Cerebellar nuclear complex (tissue), 1 donor: ENCODE results near the gene CTNND2.

ENCODE experiments used
- DNase-seq, 2 experiments: peaks; one replicate each; lab custom pipeline; 2025; lab: John Stamatoyannopoulos, UW

Gene CTNND2

DNA sequence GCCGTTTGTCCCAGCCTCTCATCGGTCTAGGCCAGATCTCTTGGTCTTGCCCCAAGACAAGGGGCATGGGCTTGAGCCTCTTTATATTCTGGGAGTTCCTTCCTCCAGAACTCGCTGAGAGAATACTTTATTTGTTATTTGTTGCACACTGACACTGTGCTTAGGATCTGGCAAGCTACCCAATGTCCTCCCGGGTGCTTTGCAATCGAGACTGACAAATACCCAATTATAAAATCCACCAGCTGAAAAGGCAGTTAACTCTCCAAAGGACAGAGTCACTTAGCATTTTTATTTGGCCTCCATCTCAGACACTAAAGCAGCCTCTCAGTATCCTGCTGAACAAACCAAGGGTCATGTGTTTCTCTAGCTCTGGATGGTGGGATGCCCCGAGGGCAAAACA, 643.0 kb downstream of the CTNND2 start:
- DNase-seq = no peak

DNA sequence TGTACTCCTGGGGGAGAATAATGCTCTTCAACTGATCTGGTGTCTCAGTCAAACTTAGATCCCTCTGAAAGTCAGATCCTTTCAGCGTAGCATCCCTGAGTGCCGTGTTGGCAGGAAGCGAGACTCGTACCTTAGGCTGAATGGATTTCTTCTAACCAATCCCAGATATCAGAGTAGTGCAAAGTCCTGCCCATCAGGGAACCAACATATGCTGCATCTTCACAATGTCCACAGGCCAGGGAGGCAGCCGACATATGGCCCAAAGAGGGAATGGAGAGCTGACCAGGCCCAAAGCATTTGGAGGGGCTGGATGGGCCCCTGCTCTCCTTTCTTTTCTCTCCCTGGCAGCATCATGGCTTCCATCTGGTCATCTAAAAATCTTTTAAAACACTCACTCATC, 646.2 kb downstream of the CTNND2 start:
- DNase-seq = no peak

GRCh38 chr5:11252523-11252922, 651.7 kb downstream of the CTNND2 start:
- DNase-seq = no peak

- no peak for DNase-seq
Observed at GRCh38 chr5:11252075-11252474, 652.2 kb downstream of the CTNND2 start.

DNA sequence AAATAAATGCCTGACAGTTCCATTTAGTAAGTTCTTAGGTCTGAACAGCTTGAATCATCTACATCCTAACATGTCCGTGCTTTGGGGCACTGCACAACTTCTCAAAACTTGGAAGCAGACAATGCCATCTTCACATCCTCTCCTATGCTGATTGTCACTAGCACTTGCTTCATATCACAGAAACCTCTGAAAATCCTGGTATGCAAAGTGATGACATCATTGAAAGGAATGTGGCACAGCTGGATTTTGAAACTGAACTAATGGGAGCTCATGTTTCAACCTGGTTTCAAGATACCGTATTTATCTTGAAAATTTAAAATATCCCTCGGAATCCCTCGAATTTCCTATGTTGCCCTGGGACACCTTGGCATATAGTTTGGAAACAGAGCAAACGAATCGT, 653.0 kb downstream of the CTNND2 start:
- no peak for DNase-seq

DNA sequence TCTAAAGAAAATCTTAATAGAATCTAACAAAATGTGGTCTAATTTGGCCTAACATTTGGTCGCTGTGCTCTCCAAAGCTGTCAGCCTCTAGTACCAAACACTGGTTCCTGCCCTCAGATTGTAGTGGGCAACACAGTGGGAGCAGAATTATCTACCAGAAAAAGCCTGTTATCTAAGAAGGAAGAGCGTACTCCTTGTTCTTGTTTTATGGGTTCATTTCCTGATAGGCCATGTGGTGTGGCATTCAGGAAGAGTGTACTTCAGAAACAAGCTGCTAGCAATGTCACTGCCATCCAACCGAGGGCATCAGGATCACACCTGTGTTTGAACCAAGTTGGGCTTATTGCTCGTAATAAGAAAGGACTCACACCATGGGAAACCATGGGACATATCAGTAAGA, 655.3 kb downstream of the CTNND2 start:
- no peak for DNase-seq

DNA sequence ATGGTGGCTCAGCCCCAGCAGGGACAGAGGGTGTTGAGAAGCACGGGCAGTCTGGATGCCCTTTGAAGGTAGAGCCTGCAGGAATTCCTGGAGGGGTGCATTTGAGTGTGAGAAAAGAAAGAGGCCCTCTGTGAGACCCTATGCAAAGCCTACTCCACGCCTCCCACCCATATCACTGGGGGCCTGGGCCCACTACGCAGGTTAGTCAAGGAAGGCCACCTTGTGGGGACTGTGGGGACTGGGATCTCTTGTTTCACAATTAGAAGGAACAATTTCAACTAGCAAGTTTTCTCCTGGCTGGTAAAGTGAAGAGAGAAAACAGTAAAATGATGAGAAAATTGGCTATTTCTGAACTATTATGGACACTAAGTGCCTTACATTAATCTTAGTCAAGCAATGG, 657.0 kb downstream of the CTNND2 start:
- no peak for DNase-seq

- DNase-seq = no peak
Observed at GRCh38 chr5:11240293-11241190, 663.7 kb downstream of the CTNND2 start.

DNA sequence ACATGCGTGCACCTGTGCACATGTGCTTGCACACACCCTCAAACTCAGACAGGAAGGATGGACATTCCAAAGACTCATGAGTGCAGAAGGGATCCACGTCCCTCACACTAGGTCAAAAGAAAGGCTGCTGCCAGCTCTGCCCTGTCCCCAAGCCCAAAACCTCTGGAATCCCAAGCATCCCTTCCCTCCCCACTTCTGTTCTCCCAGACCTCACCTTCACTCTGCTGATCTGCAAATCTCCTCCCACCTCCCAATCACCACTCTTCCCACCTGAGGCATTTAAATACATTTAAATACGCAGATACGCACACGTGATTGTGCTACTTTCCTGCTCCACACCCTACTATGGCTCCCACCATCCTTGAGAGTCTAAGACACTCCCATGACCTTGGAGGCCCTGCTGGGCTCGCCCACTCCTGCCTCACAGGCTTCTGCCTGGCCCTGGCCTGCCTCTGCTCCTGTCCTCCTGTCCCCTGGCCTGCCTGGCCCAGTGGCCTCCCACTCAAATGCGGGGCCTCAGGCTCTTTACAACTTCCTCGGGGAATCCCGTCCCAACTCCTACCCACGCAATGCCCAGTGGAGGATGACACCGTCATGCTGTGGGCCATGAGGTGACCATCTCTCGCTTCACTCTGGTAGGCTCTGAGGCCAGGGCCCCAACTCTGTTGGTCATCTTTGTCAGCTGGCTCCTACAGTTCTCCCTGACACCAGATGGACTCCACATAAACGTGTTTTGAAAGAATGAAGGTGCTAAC, 664.8 kb downstream of the CTNND2 start:
- no peak for DNase-seq

GRCh38 chr5:11234501-11234911, 669.7 kb downstream of the CTNND2 start:
- DNase-seq = no peak

DNA sequence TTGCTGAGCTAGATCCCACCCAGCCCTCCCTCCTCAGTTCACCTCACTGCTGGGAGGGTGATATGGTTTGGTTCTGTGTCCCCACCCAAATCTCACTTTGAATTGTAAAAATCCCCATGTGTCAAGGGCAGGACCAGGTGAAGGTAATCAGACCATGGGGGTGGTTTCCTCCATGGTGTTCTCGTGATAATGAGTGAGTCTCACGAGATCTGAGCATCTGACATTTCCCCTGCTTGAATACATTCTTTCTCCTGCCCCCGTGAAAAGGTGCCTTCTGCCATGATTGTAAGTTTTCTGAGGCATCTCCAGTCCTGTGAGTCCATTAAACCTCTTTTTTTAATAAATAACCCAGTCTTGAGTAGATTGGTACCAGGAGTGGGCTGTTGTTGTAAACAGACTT, 673.4 kb downstream of the CTNND2 start:
- no peak for DNase-seq

DNA sequence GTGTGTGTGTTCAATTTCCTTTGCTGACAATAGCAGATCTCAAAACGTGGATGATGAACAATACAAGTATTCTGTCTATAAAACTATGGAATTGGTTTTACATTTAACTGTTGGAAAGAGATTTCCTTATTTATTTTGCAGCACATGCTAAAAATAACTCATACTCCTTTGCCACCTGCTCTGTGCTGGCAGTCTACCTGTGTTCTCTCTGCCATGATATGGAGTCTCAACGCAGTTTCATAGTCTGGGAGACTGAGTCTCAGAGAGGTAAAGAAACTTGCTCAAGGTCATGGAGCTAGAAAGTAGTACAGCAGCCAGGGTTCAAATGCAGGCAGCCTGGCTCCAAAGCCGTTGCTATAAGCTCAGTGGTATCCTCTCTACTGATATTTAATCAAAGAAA, 677.2 kb downstream of the CTNND2 start:
- DNase-seq = no peak

DNA sequence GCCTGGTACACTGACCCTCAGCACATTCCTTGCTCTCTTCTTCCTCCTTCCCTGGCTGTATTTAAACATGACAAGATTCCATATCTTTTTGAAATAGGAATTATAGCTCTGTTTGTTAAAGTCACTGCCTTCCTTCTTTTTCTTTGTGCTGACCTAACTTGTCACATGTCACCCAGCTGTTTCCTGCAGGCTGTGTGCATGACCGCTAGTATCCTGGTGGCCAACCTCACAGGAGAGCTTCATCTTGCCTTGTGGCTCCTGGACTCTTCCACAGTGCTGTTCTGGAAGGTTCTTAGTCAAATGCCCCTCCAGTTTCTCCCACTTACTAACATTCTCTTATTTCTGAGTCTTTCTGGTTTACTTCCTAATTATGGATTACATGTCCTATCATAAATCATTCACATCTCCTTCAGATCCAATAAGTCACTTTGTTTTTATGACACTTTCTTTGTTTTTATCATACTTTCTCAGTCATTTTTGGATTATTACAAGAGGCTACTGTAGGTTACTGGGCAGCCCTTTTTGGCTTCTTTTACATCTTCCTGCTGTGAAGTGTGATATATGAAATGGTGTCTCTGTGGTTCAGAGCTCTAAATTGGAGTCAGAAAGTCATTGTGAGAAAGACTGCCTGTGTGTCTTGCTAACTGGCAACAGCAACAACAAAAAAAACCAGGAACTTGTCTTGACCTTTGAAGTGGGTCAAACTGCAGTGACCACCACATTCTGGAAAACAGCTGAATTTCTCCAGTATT, 679.6 kb downstream of the CTNND2 start:
- no peak for DNase-seq

DNA sequence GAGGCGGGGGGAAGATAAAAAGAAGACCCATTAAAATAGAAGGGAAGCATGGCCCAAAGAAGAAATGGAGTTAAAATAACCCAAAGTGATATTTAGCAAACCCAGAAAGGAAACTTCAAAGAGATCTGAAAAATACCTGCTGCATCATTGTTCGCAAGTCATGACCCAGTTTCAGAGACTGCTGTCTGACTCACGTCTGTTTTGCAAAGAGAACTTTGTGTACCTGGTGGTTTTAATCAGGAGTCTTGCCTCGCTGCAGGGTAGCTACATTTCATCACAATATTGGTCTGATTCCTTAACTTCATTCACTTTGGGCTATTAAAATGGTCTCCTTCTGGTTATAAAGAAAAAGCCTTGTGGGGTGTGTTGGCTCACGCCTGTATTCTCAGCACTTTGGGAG, 682.1 kb downstream of the CTNND2 start:
- no peak for DNase-seq

- no peak for DNase-seq
Observed at GRCh38 chr5:11214864-11215644, 689.2 kb downstream of the CTNND2 start.

DNA sequence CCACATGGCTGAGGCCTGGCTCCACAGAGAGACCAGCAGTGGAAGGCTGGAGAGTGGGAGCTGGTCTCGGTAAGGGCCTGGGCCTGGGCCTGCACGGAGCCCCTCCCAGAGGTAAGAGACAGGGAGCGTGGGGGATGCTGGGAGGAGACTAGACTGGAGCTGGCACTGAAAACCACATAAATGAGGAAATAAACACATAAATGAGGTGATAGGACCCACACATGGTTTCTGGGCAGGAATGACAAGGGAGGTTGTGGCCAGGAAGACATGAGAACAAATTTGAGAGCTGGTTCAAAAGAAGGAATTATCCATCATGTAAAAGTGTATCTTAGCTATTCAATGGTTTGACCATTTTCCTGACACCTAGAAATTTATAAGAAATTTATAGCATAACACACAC, 691.5 kb downstream of the CTNND2 start:
- no peak for DNase-seq

DNA sequence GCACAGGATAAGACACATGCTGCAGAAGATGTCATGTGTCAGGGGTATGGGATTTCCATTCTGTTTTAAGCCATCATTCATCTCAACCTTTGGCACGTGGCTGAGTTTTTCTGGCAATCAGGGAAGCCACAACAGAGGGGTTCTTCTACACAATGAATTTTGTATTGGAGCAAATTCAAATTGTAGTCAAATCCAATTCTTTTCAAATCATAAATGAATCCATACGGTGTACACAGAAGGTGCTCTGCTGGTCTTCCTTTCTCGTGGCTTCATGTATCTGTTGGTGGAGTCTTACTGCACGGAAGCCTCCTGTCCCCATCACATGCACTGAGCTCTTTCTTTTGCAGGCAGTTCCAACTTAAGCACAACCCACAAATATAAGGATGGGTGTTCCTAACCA, 706.5 kb downstream of the CTNND2 start:
- peak in 1 of 2 experiments; percentile 7 for DNase-seq

GRCh38 chr5:11191673-11192072, 712.6 kb downstream of the CTNND2 start:
- no peak for DNase-seq

DNA sequence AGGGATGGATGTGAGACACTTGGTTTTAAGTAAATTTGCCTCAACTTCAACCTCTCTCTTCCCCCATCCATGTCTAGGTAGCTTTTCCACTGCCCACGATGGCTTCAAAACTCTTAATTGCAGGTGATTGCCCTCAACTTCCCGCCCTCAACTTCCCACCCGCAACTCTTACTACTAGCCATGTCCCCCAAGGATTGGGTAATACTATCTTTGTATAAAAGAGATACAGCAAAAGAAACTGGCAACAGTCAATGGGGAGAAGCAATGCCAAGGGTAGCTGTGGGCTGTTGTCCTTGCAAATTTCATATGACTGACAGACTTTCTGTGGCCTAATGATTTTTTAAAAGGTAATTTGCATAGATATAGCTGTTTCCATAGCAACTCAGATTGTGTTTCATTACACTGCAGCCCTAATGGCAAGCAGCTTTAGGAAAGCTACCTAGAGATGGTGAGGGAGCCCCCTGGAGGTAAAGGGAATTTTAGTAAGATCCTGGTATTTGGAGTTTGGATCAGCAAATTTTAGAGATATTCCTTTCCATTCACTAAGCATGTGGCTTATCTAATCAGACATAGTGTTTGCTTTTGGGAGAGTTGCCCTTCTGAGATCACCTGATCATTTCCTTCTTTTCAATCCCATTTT, 721.7 kb downstream of the CTNND2 start:
- DNase-seq = no peak

DNA sequence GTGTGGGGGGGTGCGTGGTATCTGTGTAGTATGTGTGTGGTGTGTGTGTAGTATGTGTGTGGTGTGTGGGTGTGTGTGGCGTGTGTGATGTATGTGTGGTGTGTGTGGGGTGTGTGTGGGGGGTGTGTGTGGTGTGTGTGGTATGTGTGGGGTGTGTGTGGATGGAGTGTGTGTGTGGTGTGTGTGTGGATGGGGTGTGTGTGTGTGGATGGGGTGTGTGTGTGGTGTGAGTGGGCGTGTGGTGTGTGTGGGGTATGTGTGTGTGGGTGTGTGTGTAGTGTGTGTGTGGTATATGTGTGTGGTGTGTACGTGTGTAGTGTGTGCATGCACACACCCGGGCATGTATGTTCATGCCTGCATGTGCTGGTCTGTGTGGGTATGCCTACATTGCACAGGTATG, 722.3 kb downstream of the CTNND2 start:
- no peak for DNase-seq

- DNase-seq = no peak
Observed at GRCh38 chr5:11180890-11181289, 723.4 kb downstream of the CTNND2 start.
